Measurements from ENCODE around the gene KLHDC3. TPM values are rescaled to one million over a fixed set of nuclear protein-coding genes. Genes with fewer than 3 reads are reported as not detected.

KLHDC3 gene
- total and polyA plus RNA-seq, 2 donors (not counting 3 experiments of a cell fraction or from before 2014, with no cell fraction given), result 84.8 to 120 TPM

- H3K27me3 ChIP-seq (ENCODE audit: control insufficient read depth in 2 of 2, insufficient read depth in 2 of 2, low read length in 2 of 2), result no peaks in the 10 kb centered on the region
- no peak overlapping the region for H3K9ac ChIP-seq (replicated peaks; ENCODE audit: extremely low read depth, insufficient read depth, low read length)
- H3K9me3 ChIP-seq (replicated peaks; ENCODE audit: control insufficient read depth, insufficient read depth, low read length), result no peaks in the 10 kb centered on the region
- FAIRE-seq, result peak; percentile 46
- BruUV-seq (replicated peaks), result no TSS peak
- peaks cover 34% of the 10 kb centered on the region for H3K4me1 ChIP-seq (ENCODE audit: control insufficient read depth, extremely low read depth, insufficient read depth, low read length)
- DNase-seq (ENCODE audit: low read depth, low spot score), result no peak
- no peaks in the 10 kb centered on the region for H3K9me1 ChIP-seq (replicated peaks; ENCODE audit: control insufficient read depth, extremely low read depth, insufficient read depth, low read length)
- H3K79me2 ChIP-seq (ENCODE audit: control insufficient read depth, insufficient read depth, low read length), result peaks cover 26% of the 10 kb centered on the region
- no peaks in the 10 kb centered on the region for H3K36me3 ChIP-seq (ENCODE audit: control insufficient read depth in 2 of 2, extremely low read depth in 1 of 2, insufficient read depth in 2 of 2, low read length in 2 of 2)
- ChIA-PET CTCF (interaction anchor here (0.6 kb wide), 1 partner anchor 164 kb away, joined by 3 read pairs; no protein-coding TSS in a partner anchor), POLR2A (no interaction called here)
- TF ChIP-seq POLR2AphosphoS5 (IDR thresholded peaks at IDR 0.05; ENCODE audit: insufficient read depth, low read depth, low read length) (no peak), MAX (IDR thresholded peaks at IDR 0.05; ENCODE audit: insufficient read depth, insufficient read length) (no peak), CTCF (IDR thresholded peaks at IDR 0.05; ENCODE audit: extremely low read depth in 1 of 2, insufficient read depth in 1 of 2, low read depth in 1 of 2, low read length in 2 of 2) (no peak), MYC (IDR thresholded peaks at IDR 0.05; ENCODE audit: low read depth, low read length) (no peak), POLR2A (IDR thresholded peaks at IDR 0.05; ENCODE audit: low read depth, low read length) (no peak), JUN (IDR thresholded peaks at IDR 0.05; ENCODE audit: borderline replicate concordance, insufficient read depth, insufficient read length, low read depth) (no peak), EZH2 (IDR thresholded peaks at IDR 0.05; ENCODE audit: borderline replicate concordance, low read depth, low read length, severe bottlenecking) (no peak), GATA2 (IDR thresholded peaks at IDR 0.05; ENCODE audit: insufficient read depth, insufficient read length, low read depth, low read length) (no peak), FOS (IDR thresholded peaks at IDR 0.05; ENCODE audit: borderline replicate concordance, insufficient read depth, low read length) (no peak)
- H3K27ac ChIP-seq (ENCODE audit: insufficient read depth, low read depth, low read length), result no peak overlapping the region
- dilution Hi-C loops (cut with MboI; ENCODE audit: extremely low pct_ligation_motif_present, low sequenced_read_pairs), result no loop called here
- peaks cover 3% of the 10 kb centered on the region for H4K20me1 ChIP-seq (replicated peaks; ENCODE audit: control insufficient read depth, extremely low read depth, insufficient read depth, low read length)
- no peak overlapping the region for H3K4me2 ChIP-seq (ENCODE audit: insufficient read depth, low read length)
- peak overlapping the region; percentile 35 for H2AFZ ChIP-seq (ENCODE audit: low read depth, low read length)
- intact Hi-C loops (cut with micrococcal nuclease), result loop anchor here (5.0 kb wide), 1 partner anchor 80 kb away; no protein-coding TSS in a partner anchor
- no peak overlapping the region for H3K4me3 ChIP-seq (replicated peaks in 1 of 3; ENCODE audit: insufficient read depth in 1 of 3, low read depth in 1 of 3, low read length in 3 of 3)
These were observed 32.2 kb upstream of the KLHDC3 start for GRCh38 chr6:42981836-42982235.
